ENCODE data around the gene TMEM238. TPM values are rescaled to one million over a fixed set of nuclear protein-coding genes. Genes with fewer than 3 reads are reported as not detected.
"Not testable (repeated sequence)": the region's sequence is repeated elsewhere in the genome, so short reads cannot be mapped to it uniquely, and the experiment has no call there.

The TMEM238 gene, protein sequence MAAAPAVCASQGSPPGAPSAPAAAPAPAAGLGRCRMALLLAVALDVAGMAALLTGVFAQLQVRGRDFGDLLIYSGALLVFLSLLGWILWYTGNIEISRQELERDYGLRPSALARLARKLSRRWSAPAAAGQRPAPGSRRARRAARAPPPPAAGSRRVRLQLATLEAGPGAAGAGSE
- 1 to 10 TPM in 2 of 5 donors, under 1 TPM in 3; 0.23 to 2.3 (median 0.77) TPM for polyA plus RNA-seq (ENCODE audit: insufficient read depth in 1 of 5, insufficient read length in 5 of 5, low replicate concordance in 1 of 5)
- long read RNA-seq, donor 1, transcript TMEM238-201 (2 exons, 1,000 nt) = major isoform, 27 of 6,147 reads
- long read RNA-seq, donor 1, partial matches to known transcripts = 4,100 of 6,147 reads
- long read RNA-seq, donor 1, other reads (novel, unspliced or antisense) = 2,020 of 6,147 reads
- long read RNA-seq, donor 2, transcript TMEM238-201 (2 exons, 1,000 nt) = major isoform, 6 of 6 reads
- long read RNA-seq, donor 2, partial matches to known transcripts = 0 of 6 reads
- long read RNA-seq, donor 2, other reads (novel, unspliced or antisense) = 0 of 6 reads
- long read RNA-seq, donor 3, transcript TMEM238-201 (2 exons, 1,000 nt) = major isoform, 19 of 19 reads
- long read RNA-seq, donor 3, partial matches to known transcripts = 0 of 19 reads
- long read RNA-seq, donor 3, other reads (novel, unspliced or antisense) = 0 of 19 reads
- long read RNA-seq, donor 4, transcript TMEM238-201 (2 exons, 1,000 nt) = major isoform, 6 of 3,378 reads
- long read RNA-seq, donor 4, partial matches to known transcripts = 3,314 of 3,378 reads
- long read RNA-seq, donor 4, other reads (novel, unspliced or antisense) = 58 of 3,378 reads
- long read RNA-seq, donor 5, transcript TMEM238-201 (2 exons, 1,000 nt) = major isoform, 8 of 4,177 reads
- long read RNA-seq, donor 5, partial matches to known transcripts = 4,114 of 4,177 reads
- long read RNA-seq, donor 5, other reads (novel, unspliced or antisense) = 55 of 4,177 reads
- long read RNA-seq, donor 6, transcript TMEM238-201 (2 exons, 1,000 nt) = major isoform, 18 of 18 reads
- long read RNA-seq, donor 6, partial matches to known transcripts = 0 of 18 reads
- long read RNA-seq, donor 6, other reads (novel, unspliced or antisense) = 0 of 18 reads
- long read RNA-seq, donor 7, transcript TMEM238-201 (2 exons, 1,000 nt) = major isoform, 8 of 8 reads
- long read RNA-seq, donor 7, partial matches to known transcripts = 0 of 8 reads
- long read RNA-seq, donor 7, other reads (novel, unspliced or antisense) = 0 of 8 reads
- long read RNA-seq, donor 8, partial matches to known transcripts = 1,194 of 1,899 reads
- long read RNA-seq, donor 8, other reads (novel, unspliced or antisense) = 701 of 1,899 reads

- no peak for DNase-seq
Observed at GRCh38 chr19:55384131-55384919, at the start of gene TMEM238. Gene TMEM238, minus strand, starts transcription at chr19:55384292. Its CDS starts 33 bp downstream, at chr19:55384259.

DNA sequence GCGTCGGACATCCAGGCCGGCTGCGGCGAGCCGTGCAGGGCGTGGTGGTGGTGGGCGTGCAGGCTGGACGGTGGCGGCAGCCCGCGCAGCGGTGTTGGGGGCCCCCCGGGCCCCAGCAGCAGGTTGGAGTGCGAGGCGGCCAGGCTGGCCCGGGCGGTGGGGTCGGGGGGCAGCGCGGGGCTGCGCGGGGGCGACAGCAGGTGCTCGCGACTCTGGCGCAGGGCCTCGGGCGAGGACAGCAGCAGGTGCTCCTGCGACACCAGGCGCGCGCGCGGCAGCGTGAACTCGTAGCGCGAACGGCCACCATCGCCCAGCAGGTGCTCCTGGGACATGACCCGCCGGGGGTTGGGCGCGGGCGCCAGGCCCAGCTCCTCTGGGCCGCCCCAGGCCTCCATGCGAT, 49.2 kb upstream of the TMEM238 start:
- no peak for DNase-seq

- no peak for DNase-seq
Observed at GRCh38 chr19:55432241-55432959, 48.3 kb upstream of the TMEM238 start.

- no peak for DNase-seq
Observed at GRCh38 chr19:55431183-55431582, 47.1 kb upstream of the TMEM238 start.

GRCh38 chr19:55426042-55426441, 42.0 kb upstream of the TMEM238 start:
- no peak for DNase-seq

DNA sequence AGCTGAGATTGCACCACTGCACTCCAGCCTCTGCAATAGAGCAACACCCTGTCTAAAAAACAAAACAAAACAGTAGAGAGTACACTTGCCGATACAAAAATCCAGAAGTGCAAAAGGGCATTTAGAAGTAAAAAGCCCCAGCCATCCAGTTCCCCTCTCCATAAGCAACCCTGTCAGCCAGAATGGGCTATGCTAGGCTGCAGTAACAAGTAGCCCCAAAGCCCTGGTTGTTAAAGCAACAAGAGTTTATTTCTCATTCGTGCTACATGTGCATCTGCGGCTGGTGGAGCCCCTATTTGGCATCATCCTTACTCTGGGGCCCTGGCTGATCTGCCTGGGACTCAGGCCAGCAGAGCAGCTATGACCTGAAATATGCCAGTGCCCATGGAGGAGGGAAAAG, 40.4 kb upstream of the TMEM238 start:
- DNase-seq = no peak

GRCh38 chr19:55423225-55424005, 39.3 kb upstream of the TMEM238 start:
- DNase-seq = no peak

- not testable (repeated sequence) for DNase-seq
Observed at GRCh38 chr19:55421281-55421680, 37.2 kb upstream of the TMEM238 start.

GRCh38 chr19:55419624-55420236, 35.6 kb upstream of the TMEM238 start:
- no peak for DNase-seq

GRCh38 chr19:55419103-55419502, 35.0 kb upstream of the TMEM238 start:
- no peak for DNase-seq

DNA sequence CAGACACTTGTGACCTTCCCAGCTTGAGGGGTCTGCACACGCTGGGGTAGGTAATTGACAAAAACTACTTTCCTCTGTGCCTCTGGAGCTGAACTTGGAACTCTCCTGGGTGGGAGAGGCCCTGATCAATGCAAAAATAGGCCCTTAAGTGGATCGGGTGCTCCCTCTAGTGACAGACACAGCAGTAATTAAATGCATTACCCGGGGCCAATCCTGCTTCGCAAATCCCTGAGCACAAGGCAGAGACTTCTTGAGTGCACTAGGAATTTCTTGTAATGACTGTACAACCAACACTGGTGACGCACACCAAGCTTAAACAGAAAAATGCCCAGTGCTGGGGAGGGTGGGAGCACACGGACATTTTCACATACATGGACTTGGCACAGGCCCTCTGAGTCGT, 34.1 kb upstream of the TMEM238 start:
- peak; percentile 59 for DNase-seq

- no peak for DNase-seq
Observed at GRCh38 chr19:55410168-55410567, 26.1 kb upstream of the TMEM238 start.

GRCh38 chr19:55409179-55409578, 25.1 kb upstream of the TMEM238 start:
- DNase-seq = not testable (repeated sequence)

GRCh38 chr19:55408533-55408872, 24.4 kb upstream of the TMEM238 start:
- no peak for DNase-seq

DNA sequence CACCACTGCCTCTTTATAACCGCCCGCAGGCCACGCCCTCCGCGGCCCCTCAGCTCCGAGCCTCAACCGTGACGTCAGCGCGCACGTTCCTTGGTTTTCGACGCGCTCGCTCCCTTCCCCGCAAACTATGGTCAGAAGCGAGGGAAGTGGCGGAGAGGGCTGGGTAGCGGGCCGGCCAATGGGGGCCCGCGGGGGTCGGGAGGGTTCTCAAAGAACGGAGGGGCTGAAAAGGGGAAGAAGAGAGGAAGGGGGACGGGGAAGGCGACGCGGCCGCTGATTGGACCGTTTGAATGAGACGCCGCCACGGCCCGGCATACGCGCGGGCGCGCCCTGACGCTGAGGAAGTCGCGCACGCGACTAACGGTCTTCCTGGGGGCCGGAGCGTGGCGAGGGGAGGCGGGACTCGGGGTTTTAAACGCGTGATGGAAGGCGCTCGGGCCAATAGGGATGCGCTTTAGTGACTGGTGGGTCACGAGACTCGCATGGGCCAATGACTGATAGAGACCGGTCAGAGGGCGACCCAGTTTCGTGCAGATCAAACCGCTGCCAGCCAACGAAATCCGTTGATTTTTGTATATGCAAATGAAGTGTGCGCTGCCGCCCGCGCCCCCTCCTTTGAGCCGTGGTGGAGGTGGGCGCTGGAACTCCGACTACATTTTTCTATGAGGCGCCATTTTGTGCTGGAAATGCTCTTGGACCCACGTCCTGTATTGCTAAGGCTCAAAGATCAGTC, 23.9 kb upstream of the TMEM238 start:
- peak; percentile 99 for DNase-seq

GRCh38 chr19:55407550-55407799, 23.4 kb upstream of the TMEM238 start, which contains the start of gene UBE2S:
Gene UBE2S, minus strand, starts transcription at chr19:55407788. Its CDS starts 199 bp downstream, at chr19:55407589.
- not testable (repeated sequence) for DNase-seq

DNA sequence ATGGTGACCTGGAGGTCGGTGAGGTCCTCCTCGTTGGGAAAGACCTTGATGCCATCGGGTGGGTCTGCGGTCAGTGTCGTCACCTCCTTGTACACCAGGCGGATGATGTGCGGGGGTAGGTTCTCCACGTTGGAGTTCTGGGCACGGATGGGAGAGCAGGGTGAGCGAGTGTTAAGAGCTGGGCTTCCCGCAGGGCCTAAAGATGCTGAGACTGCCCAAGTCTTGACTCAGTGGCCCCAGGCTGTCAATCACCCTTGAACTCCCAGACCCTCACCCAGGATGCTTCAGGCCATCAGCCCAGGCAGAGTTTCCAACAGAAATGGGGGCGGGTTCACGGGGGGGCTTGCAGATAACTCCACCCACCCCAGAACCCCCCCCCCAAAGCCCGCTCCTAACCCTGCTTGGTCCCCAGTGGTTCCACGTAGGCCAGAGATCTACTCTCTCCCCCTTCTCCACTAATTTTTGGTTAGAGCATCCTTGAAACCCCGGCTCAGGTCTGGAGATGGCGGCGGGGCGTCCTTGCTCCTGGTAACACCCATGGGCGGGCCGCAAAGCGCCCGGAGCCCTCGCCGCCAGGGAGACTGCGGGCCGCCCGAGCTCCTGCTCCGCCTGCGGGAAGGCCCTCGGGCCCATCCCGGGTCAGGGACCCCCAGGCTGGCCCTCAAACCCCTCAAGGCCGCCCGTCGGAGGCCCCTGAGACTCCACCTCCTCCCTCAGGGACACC, 22.9 kb upstream of the TMEM238 start:
- no peak for DNase-seq

Data from right lung (tissue), 10 donors.